NCI-H2227 (cell line): ENCODE data around the gene RYR2.
"Not testable (repeated sequence)": the region's sequence is repeated elsewhere in the genome, so short reads cannot be mapped to it uniquely, and the experiment has no call there.

ENCODE experiments used
- DNase-seq: peaks from one replicate; lab custom pipeline; 2025; ENCODE audit not compliant: unreplicated experiment; lab: John Stamatoyannopoulos, UW

RYR2 gene

DNA sequence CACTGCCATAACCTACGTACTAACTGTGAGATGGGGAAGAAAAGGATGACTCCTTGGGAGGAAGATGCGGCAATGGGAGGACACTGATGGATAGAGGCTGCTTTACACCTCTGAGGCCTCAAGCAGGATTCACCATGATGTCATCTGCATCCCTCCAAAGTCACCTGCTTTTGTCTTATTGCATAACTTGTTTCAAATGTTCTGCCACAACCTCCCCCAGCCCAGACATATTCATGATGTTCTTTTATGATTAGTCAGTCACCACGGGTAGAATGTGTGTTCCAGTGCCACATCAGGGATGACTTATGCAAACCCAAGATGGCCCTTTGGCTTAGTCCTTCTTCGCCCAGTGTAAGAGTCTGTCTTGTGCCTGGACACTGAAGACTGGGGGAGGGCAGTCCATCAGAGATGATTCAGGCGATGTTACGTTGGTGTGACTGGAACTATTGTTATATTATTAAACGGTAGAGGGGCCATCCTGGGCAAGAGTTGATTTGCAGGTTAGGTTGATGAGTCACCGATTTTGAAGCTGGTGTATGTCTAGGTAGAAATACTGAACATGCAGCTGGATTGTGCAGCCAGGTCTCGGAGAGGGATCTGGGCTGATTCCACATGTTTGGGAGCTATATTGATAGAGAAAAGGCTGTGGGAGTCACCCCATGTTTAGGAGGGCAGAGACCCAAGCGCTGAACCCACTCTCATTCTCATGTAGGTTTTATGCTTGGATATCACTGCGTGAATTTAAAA, 32.6 kb downstream of the RYR2 start:
- DNase-seq: no peak

GRCh38 chr1:237084341-237085077, 42.5 kb downstream of the RYR2 start:
- no peak for DNase-seq

- DNase-seq: no peak
These were observed 49.7 kb downstream of the RYR2 start for GRCh38 chr1:237091691-237092090.

DNA sequence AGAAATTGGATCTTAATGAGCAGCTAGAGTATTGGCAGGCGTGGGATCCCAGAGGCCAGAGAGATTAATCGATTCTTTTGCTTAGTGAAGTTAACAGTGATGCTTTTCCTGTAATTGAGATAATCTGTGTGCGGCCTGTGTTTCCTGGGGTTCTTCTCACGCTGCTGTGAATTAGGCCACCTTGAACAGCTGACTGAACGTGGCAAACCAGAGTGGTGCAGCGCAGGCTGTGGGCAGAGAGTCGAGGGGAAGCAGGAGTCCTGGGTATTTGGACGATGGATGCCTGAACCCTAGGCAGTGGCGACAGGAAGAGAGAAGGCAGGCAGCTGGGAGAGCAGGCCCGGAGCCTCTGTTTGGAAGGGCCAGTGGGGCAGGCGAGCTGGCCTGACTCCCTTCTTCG, 51.7 kb downstream of the RYR2 start:
- no peak for DNase-seq

- DNase-seq: no peak
These were observed 56.6 kb downstream of the RYR2 start for GRCh38 chr1:237098541-237098940.

GRCh38 chr1:237103021-237103420, 61.0 kb downstream of the RYR2 start:
- no peak for DNase-seq

GRCh38 chr1:237104096-237104495, 62.1 kb downstream of the RYR2 start:
- no peak for DNase-seq

GRCh38 chr1:237105826-237106225, 63.8 kb downstream of the RYR2 start:
- no peak for DNase-seq

- no peak for DNase-seq
These were observed 66.5 kb downstream of the RYR2 start for GRCh38 chr1:237108297-237109040.

GRCh38 chr1:237111807-237112206, 69.8 kb downstream of the RYR2 start:
- no peak for DNase-seq

DNA sequence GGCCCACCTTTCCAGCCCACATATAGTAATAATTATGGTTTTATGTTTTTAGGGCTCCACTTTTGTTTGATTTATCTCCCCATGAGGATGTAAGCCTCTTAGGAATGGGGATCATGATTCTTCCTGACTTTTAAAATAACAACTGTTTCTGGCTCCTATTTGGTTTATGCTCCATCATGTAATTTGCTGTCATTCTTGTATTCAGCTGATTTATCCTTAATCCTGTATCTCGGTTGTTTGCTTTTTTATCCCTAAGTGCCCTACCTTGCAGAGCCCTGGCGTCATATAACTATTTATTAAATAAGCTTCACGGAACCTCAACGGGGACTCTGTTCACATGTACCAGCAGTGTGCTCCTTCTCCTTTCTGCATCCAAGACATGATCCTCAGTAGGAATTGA, 70.7 kb downstream of the RYR2 start:
- no peak for DNase-seq

GRCh38 chr1:237115035-237115434, 73.1 kb downstream of the RYR2 start:
- DNase-seq: no peak

- no peak for DNase-seq
These were observed 77.1 kb downstream of the RYR2 start for GRCh38 chr1:237119091-237119490.

DNA sequence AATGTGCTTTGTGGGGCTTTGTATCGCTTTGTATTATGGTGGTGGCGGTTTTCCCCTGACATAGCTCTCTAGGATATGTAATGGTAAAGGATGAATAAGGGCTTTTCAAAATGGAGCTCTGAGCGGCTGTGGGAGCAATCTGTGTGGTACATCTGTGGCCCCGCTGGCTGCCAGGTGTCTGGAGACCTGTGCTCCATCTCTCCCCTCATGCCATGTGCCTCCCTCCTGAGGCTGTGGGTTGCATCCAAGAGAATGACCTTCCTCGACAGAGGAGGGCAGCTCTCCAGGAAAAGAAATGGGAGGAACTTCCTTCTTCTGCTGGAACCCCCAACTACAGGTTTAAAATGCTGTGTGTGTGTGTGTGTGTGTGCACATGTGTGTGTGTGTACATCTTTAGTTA, 78.7 kb downstream of the RYR2 start:
- no peak for DNase-seq

DNA sequence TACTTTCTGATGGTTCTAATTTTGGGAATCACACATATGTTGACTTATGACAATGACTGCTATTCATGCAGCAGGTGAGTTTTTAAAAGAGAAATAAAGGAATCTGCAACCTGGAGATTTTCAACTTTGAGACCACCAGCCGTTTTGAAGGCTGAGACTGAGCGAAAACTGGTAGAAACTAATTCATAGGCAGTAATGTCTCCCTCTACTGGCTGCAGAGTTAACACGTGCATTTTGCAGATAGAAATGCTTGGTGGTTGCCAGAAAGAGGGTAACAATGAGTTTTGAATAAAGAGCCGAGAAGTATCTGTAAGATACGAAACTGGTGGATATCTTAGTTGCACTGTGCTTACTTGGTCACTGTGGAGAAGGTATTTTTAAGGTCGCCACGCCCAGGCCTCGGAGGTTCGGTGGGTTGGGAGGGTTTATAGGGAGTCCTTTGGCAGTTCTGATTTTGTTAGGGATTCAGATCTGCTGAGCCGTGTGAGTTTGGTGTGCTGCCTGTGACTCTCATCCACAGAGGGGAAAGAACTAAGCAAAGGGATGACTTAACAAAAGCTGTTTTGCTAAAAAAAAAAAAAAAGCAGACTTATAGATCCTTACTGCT, 83.0 kb downstream of the RYR2 start:
- DNase-seq: no peak

DNA sequence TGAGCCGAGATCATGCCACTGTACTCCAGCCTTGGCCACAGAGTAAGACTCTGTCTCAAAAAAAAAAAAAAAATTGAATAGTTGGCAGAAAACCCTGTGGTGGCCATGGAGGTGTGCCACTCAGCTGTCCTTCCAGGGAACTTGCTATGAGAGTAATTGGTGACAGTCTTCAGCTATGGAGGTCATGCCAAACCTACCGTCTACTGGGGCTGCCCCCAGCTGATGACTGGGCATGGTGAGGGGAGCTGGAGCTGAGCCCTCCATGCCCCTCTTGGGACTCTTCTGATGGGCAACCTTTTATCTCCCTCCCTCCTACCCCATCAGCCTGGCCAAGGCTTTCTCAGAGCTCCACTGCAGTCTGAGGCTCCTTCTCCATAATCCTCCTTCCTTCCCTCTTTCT, 84.2 kb downstream of the RYR2 start:
- DNase-seq: no peak

GRCh38 chr1:237127301-237127700, 85.3 kb downstream of the RYR2 start:
- DNase-seq: not testable (repeated sequence)

DNA sequence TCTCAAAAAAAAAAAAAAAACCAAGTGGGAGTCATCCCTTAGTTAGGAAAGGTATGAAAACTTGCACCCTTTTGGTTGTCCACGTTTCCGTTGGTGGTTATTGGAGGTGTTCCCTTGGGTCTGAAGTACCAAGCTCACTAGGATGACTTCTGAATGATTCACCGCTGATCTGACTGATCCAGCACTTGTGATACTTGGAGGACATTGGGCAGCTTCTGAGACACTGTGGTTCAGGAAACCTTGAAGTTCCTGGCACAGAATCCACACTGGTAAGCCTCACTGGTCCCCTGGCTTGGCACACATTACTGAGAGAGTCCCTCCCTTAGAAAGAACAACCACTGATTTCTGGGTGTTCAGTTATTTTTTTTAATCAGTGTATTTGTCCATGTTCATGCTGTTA, 91.9 kb downstream of the RYR2 start:
- DNase-seq: no peak

DNA sequence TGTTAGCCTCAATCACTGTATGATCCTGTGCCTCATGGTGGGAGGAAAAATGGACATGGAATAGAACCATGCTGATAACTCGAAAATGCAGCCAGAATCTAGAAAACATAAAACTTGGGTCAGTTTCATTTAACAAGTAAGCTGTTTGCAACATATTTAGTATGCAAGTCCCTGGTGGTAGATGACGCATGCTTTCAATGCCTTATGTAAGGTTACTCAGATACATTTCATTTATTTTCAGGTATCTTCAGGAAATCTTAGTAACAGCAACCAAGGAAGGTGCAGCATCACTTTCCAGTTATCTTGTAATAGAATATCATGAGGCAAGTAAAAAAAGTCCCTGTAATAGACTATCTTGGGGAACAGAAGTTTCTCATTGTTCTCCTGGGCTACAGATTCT, 92.9 kb downstream of the RYR2 start:
- no peak for DNase-seq

DNA sequence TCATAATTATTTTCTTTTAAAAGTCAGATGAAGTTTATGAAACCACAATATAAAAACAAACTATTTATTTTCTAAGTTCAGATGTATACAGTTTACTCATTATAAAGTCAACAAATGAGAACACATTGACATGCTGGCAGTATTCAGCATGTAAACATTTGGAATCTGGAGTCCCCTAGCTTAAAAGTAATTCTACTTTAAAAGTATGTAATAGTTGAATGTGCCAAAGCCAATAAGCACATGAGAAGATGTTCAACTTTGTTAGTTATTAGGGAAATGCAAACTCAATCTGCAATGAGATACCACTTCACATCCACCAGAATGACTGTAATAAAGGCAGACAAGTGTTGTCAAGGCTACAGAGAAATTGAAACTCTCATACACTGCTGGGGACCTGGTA, 96.6 kb downstream of the RYR2 start:
- DNase-seq: no peak

- DNase-seq: no peak
These were observed 97.7 kb downstream of the RYR2 start for GRCh38 chr1:237139732-237140131.

DNA sequence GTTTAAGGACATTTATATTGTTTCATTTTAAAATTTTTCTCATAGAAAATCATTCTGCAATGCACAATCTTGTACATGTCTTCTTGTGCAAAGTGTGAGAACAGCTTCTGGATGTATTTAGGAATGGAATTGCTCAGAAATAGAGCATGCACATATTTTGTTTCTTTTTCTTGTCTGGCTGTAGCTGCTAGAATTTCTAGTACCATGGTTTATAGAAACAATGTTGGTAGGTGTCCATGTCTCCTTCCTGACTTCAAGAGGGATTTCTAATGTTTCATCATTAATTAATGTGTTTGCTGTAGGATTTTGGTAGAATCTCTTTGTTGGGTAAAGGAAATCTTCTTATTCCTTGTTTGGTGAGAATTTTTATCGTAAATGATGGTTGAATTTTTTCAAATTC, 99.0 kb downstream of the RYR2 start:
- DNase-seq: no peak
